NCI-H345 (cell line): ENCODE measurements around the gene KLK11.
A peak's percentile ranks its signal among the peaks of the same experiment; 100 is the strongest.

Experiments used
- DNase-seq: peaks from one replicate; lab custom pipeline; 2025; lab: John Stamatoyannopoulos, UW

KLK11 gene, protein sequence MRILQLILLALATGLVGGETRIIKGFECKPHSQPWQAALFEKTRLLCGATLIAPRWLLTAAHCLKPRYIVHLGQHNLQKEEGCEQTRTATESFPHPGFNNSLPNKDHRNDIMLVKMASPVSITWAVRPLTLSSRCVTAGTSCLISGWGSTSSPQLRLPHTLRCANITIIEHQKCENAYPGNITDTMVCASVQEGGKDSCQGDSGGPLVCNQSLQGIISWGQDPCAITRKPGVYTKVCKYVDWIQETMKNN

DNA sequence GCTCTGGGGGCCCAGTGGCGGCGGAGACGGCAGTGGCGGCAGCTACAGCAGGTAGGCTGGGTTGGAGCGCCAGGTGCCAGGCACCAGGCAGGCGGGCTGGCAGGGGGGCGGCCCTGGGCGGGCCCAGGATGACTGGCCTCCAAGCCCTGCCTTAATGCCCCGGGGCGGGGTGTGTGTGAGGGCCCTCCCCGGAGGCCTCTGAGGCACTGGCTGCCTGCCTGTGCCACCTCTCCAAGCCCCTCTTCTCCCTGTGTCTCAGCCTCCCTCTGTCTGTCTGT lies at the start of gene KLK11:
Gene KLK11, minus strand, starts transcription at position 63 of the 278 bp plus-strand sequence. CDS start 985 bp downstream, outside the sequence.
- DNase-seq, result no peak

- no peak for DNase-seq
Observed at GRCh38 chr19:51075998-51076397, 49.6 kb upstream of the KLK11 start.

- DNase-seq, result peak; percentile 4
Observed at GRCh38 chr19:51071095-51071405, 44.6 kb upstream of the KLK11 start.

DNA sequence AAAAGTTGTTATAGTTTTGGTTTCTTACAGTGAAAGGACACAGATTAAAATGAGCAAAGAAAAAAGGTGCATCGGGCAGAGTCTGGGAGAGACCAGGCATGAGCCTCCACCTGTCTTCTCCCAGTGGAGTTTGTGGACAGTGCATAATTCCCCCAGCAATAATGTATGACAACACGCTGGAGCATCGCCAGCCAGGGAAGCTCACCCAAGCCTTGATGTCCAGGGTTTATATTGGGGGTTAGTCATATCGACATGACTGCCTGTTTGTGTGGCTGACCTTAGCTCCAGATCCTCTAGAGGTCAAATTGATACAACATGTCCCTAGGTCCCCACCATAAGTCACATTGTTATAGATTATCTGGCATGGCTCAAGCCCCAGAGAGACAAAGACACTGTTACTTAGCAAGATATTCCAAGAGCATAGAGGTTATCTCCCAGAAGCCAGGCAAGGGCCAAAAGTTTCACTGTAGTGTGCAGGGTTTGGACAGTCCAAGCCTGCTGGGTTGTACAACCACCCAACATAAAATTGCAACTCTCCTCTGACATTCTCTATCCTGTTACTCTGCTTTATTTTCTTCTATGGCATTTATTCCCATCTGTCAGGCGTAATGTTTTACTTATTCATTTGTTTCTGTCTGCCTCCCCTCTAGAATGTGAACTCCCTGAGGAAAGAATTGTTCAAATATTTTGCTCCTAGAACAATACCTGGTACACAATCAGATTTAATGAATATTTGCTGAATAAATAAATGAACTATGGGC lies 44.1 kb upstream of the KLK11 start:
- no peak for DNase-seq

GRCh38 chr19:51066393-51067186 lies 40.2 kb upstream of the KLK11 start:
- no peak for DNase-seq

DNA sequence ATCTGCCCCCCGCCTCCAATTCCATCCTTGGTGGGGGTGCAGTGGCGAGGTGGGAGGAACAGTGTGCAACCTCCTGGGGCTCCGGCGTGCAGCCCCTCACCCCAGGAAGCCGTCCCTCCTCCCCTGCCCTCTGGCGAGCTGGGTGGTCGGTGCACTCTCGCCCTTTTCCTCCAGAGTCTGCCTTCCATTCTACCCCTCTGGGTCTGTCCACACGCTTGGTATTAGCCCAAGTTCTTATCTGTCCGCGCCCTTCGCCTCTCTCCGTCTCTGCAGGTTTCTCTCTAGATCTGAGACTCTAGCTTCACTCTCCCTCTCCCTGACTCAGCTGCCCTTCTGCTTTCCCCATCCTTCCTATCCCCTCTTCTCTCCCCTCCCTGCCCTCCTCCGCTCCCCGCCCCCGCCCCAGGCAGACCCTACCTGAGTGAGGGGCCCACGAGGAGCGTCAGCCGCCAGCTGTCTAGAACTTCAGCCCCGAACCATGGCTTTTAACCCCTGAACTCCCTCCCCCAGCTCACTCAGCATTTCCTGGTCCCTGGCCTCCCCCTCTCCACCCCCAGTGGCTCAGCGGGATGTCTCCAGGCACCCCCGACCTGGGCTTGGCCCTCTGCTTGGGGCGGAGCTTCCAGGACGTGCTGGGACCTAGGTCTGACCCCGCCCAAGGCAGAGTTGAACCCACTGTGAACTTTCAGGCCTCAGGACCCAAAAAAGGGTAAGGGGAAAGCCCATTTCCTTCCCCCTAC lies 39.0 kb upstream of the KLK11 start:
- no peak for DNase-seq

- no peak for DNase-seq
Observed at GRCh38 chr19:51064534-51065220, 38.3 kb upstream of the KLK11 start, which contains the start of gene KLK13. Gene KLK13, minus strand, starts transcription at chr19:51065092. Its CDS starts 25 bp downstream, at chr19:51065067.

DNA sequence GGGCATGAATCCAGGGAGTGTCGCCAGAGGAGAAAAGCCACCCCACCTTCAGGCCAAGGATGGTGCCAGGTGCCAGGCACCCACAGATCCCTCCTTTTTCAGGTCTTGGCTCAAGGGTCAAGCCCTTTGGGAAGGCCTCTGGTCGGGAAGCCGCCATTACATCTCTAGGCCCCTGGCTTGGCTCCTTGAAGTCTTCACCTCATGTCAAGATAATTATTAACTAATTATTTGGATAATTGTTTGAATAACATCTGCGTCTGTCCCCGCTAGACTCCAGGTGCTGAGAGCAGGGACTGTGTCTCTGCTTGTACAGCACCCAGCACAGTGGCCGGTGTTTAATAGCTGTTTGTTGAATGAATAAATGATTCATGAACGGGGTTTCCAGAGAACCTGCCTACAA lies 37.2 kb upstream of the KLK11 start:
- DNase-seq, result no peak

DNA sequence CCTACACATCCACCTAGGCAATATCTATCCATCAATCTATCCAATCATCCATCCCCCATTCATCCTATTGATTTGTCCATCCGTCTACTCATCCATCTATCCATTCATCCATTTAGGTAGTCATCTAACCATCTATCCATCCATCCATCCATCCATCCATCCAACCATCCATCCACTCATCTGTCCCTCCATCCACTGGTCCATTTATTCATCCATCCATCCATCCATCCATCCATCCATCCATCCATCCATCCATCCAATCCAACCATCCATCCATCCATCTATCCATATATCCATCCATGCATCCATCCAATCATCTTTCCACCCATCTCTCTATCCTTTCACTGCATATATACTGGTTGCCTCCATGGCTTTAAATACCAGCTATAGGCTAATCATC lies 34.6 kb upstream of the KLK11 start:
- DNase-seq, result no peak

GRCh38 chr19:51060336-51060735 lies 33.9 kb upstream of the KLK11 start:
- no peak for DNase-seq

GRCh38 chr19:51059715-51060114 lies 33.3 kb upstream of the KLK11 start:
- DNase-seq, result no peak

GRCh38 chr19:51055866-51056265 lies 29.4 kb upstream of the KLK11 start:
- DNase-seq, result no peak

GRCh38 chr19:51047031-51047335 lies 20.6 kb upstream of the KLK11 start:
- no peak for DNase-seq

DNA sequence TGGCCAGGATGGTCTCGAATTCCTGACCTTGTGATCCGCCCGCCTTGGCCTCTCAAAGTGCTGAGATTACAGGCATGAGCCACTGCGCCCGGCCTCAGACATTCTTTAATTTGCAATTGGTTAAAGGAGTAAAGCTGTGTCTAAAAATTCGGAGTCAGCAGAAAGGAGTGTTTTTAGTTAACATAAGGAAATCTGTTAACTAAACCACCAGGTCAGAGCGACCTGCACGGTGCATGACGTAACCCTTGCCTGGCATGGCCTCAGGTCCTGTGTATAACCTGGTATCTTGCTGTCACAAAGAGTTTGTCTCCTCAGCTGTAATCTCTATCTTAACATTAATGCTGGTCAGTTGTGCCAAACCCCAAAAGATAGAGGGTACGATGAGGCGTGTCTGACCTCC lies 17.9 kb upstream of the KLK11 start:
- no peak for DNase-seq

GRCh38 chr19:51043497-51043896 lies 17.1 kb upstream of the KLK11 start:
- no peak for DNase-seq

- no peak for DNase-seq
Observed at GRCh38 chr19:51040151-51040550, 13.7 kb upstream of the KLK11 start.

DNA sequence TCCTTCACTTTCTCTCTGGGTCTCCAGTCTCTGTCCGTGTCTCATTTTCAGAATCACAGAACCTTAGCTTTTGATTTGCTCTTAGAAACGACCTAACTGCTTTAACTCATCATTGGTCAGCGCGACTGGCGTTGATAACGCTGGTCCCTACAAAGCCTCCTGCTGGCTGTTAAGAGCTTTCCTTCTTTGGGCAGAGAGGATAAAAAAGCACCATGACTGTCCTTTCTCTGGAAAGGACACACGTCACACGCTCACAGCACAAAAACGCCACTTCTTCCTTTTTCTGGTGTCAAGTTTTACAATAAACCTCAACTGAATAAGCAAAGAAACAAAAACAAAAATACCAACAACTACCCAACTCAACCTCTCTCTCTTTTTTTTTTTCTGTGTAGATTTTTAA lies 10.1 kb upstream of the KLK11 start:
- no peak for DNase-seq

DNA sequence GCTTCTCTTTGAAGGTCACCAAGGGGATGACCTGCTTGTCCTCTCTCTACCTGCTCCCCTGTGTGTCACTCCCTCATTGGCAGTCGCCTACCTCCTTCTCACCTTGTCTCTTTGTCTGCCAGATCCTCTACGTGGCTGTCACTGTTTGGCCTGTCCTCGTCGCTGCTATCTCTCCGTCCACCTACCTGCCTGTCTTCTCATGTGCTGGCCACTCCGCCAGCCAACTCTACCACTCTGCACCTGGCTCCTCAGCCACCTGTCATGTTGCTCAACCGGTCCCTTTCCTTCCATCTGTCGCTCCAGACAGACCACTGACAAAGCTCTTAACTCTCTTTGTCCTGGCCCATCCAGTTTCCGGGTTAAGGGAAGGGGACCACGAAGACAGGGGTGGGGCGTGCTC lies 8.3 kb upstream of the KLK11 start, which contains the start of gene KLK12:
Gene KLK12, minus strand, starts transcription at position 299 of the 400 bp plus-strand sequence. CDS start 381 bp downstream, outside the sequence.
- no peak for DNase-seq

- no peak for DNase-seq
Observed at GRCh38 chr19:51031880-51032225, 5.4 kb upstream of the KLK11 start.

GRCh38 chr19:51031220-51031879 lies 4.9 kb upstream of the KLK11 start:
- DNase-seq, result no peak

DNA sequence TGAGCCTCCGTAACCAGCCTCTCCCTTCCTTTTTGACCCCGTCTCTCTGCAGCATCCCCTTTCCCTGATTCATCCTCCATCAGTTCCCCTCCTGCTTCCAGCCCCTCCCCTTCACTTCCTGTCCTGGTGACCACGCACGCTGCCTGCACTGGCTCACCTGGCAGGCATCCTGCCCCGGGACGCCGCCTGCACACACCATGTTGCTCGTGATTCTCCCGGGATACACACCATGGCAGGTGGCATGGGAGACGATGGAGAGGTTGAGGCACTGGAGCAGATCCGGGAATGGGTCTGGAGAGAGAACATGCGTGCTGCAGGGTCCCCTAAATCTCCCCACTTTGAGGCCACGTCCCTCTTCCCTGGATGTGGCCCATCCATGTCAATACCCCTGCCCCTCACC lies 4.2 kb upstream of the KLK11 start:
- no peak for DNase-seq

DNA sequence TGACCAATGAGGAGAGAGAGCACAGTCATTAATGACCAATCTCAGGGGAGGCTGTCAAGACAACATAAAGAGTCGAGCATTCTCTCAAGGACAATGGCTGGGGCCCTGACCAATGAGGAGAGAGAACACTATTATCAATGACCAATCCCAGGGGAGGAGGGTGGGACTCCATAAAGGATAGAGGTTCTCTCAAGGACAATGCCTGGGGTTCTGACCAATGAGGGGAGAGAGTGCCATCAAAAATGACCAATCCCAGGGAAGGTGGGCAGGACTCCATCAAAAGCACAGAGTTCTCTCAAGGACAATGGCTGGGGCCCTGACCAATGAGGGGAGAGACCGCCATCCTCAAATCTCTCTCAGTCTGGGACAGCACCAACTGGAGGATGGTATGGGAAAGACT lies 3.3 kb upstream of the KLK11 start:
- DNase-seq, result no peak
